Prostate gland (tissue), 2 donors: ENCODE results near the gene ARMC12. TPM values are rescaled to one million over a fixed set of nuclear protein-coding genes. Genes with fewer than 3 reads are reported as not detected.

Experiments used
- DNase-seq: peaks from one replicate; pipeline ENCODE4 v3.0.0-alpha.2; 2019; ENCODE audit warnings: low spot score
- H3K27ac ChIP-seq, 2 donors: fragments of 200-600 bp; sonication (generic); 2 replicates each; pipeline ENCODE4 v1.5.1; 2017 to 2019
- H3K27me3 ChIP-seq: fragments of 200-600 bp; sonication (generic); replicated peaks from 2 replicates; pipeline ENCODE4 v1.5.1; 2019; ENCODE audit not compliant: insufficient read depth
- H3K36me3 ChIP-seq, 2 donors: fragments of 200-600 bp; sonication (generic); 1 replicate in 1 of 2; 2 replicates in 1 of 2; pipeline versions ENCODE4 v1.5.1 to v1.8.1; 2017 to 2019
- H3K4me1 ChIP-seq: fragments of 200-600 bp; sonication (generic); replicated peaks from 2 replicates; pipeline ENCODE4 v1.5.1; 2019
- H3K4me3 ChIP-seq, 2 donors: fragments of 200-600 bp; sonication (generic); 2 replicates each; pipeline ENCODE4 v1.5.1; 2017 to 2019
- H3K9me3 ChIP-seq: fragments of 200-600 bp; sonication (generic); 2 replicates; pipeline ENCODE4 v1.5.1; 2017
- CTCF ChIP-seq, 4 experiments: fragments of 200-600 bp in 2 of 4; fragments of 450-650 bp in 2 of 4; sonication (generic) in 2 of 4; IDR thresholded peaks; 1 replicate in 3 of 4; 2 replicates in 1 of 4; pipeline ENCODE4 v1.5.1; 2016 to 2019; ENCODE audit warnings: antibody characterized with exemption in 4 of 4, mild to moderate bottlenecking in 2 of 4, moderate library complexity in 2 of 4
- POLR2A ChIP-seq: fragments of 450-650 bp; IDR thresholded peaks from one replicate; pipeline ENCODE4 v1.6.1; 2016; ENCODE audit warnings: antibody characterized with exemption, mild to moderate bottlenecking
- POLR2AphosphoS5 ChIP-seq: sonication (generic); formaldehyde crosslinking; IDR thresholded peaks from one replicate; pipeline ENCODE4 v1.6.1; 2017; ENCODE audit warnings: antibody characterized with exemption
- WGBS: methylation state at CpG from one replicate; pipeline ENCODE4 v1.1.5; 2018; 5-methylcytosine and 5-hydroxymethylcytosine counted together
- intact Hi-C: fragments of 100-400 bp; cut with DNase I; formaldehyde crosslinking; loops from one replicate; pipeline ENCODE4 v1.14.2; 2022
- total RNA-seq, 2 donors: library from RNA; depleted of rRNA; stranded (reverse); fragments of >200 nt; gene quantifications; one replicate each; pipeline ENCODE4 v1.1.0, GENCODE V29; 2016

The ARMC12 gene
- total RNA-seq, 2 donors from 2014 or later: 1.7 to 4.4 TPM

DNA sequence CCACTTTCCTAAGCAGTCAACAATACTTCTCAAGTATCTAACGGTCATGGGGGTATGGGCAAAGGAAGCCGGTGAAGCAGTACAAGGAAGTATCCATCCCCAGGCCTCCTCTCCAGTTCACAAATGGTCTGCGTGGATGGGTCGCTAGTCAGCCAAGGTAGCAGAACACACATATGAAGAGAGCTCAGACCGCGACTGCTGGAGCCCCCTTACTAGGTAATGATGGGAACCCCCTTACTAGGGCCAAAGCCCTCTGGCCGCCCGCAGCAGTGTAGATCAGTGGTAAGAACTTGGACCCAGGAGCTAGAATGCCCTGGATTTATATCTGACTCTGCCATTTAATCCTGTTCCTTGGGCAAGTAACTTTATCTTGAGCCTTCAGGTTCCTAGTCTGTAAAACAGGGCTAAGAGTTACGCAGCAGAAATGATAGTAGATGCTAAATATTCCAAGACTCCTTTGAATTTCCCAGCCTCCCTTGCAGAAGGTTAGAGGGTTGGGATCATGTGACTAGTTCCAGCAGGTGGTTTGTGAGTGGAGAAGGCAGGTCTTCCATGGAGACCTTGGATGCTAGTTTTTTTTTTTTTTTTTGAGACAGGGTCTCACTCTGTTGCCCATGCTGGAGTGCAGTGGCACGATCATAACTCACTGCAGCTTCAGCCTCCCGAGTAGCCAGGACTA lies 37.4 kb downstream of the ARMC12 start:
- 70% methylated on average over 11 of the region's 11 CpGs for WGBS
- Histone ChIP-seq H3K4me3 (no peak overlapping the region), H3K4me1 (no peaks in the 10 kb centered on the region), H3K9me3 (no peaks in the 10 kb centered on the region), H3K27me3 (no peaks in the 10 kb centered on the region), H3K36me3 (no peaks in the 10 kb centered on the region), H3K27ac (no peak overlapping the region)
- no peak for DNase-seq
- intact Hi-C loops: no loop called here
- TF ChIP-seq CTCF (IDR thresholded peaks at IDR 0.05) (no peak), POLR2A (no peak), POLR2AphosphoS5 (no peak)

DNA sequence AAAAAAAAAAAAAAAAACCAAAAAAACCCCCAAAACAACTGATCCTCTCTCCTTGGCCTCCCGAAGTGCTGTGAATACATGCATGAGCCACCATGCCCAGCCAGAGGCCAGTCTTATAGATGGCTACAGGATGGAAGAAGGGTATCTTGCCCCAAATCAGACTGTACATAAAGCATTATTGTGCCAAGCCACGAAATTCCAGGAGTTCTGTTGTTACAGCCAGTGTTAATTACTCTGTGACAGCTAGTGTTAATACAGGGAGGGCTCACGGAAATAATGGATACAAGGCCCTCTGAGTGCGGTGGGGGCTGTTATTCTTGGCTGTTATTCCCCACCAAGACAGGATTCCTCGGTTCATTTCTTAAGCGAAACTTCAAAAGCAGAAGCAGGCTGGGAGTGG lies 38.2 kb downstream of the ARMC12 start:
- no peaks in the 10 kb centered on the region for H3K36me3 ChIP-seq
- no peaks in the 10 kb centered on the region for H3K27me3 ChIP-seq
- no peak overlapping the region for H3K4me3 ChIP-seq
- H3K4me1 ChIP-seq: no peaks in the 10 kb centered on the region
- no peak overlapping the region for H3K27ac ChIP-seq
- TF ChIP-seq POLR2AphosphoS5 (no peak), POLR2A (no peak), CTCF (IDR thresholded peaks at IDR 0.05) (no peak)
- H3K9me3 ChIP-seq: no peaks in the 10 kb centered on the region
- WGBS: 58% methylated on average over 6 of the region's 6 CpGs
- DNase-seq: no peak
- intact Hi-C loops: no loop called here

GRCh38 chr6:35776364-35777215 lies 39.8 kb downstream of the ARMC12 start, which contains the start of gene CLPSL2:
CLPSL2 (plus strand) TSS chr6:35776598; CDS start chr6:35776619, 21 bp downstream.
- no peaks in the 10 kb centered on the region for H3K36me3 ChIP-seq
- intact Hi-C loops: no loop called here
- no peak for TF ChIP-seq POLR2AphosphoS5
- TF ChIP-seq CTCF (IDR thresholded peaks at IDR 0.05): no peak
- TF ChIP-seq POLR2A: no peak
- no peaks in the 10 kb centered on the region for H3K4me1 ChIP-seq
- H3K27me3 ChIP-seq: no peaks in the 10 kb centered on the region
- no peaks in the 10 kb centered on the region for H3K9me3 ChIP-seq
- H3K27ac ChIP-seq: no peak within 1 kb of the TSS
- no peak for DNase-seq
- peak within 1 kb of the TSS; percentile 28 to 40 for H3K4me3 ChIP-seq
- WGBS: 5% methylated on average over 26 of the region's 56 CpGs

DNA sequence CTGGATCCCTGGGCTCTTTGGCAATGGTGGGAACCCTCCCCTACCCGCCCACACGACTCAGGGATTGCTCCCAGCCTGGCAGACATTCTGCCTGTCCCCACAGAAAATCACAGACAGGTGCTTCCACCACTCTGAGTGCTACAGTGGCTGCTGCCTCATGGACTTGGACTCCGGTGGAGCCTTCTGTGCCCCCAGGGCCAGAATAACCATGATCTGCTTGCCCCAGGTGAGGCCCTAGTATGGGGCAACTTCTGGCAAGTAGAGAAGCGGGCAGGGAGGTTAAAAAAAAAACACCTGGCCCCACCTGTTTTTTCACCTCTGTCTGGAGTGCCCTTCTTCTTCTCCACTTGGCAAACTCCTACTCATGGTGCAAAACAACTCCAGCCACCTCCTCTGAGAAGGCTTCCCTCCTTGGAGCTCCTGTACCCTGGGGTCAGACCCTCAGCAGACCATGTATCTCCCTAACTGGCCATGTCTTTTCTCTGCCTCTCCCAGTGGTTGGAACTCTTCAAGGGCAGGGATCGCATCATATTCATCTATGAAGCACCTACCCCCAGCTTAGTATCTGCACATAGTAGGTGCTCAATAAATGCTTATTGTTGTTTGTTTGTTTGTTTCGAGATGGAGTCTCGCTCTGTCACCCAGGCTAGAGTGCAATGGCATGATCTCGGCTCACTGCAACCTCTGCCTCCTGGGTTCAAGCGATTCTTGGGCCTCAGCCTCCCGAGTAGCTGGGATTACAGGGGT lies 40.7 kb downstream of the ARMC12 start:
- no peaks in the 10 kb centered on the region for H3K9me3 ChIP-seq
- intact Hi-C loops: no loop called here
- WGBS: 76% methylated on average over 10 of the region's 10 CpGs
- H3K4me3 ChIP-seq: no peak overlapping the region
- H3K4me1 ChIP-seq: no peaks in the 10 kb centered on the region
- H3K36me3 ChIP-seq: no peaks in the 10 kb centered on the region
- DNase-seq: no peak
- no peaks in the 10 kb centered on the region for H3K27me3 ChIP-seq
- TF ChIP-seq POLR2AphosphoS5 (no peak), CTCF (IDR thresholded peaks at IDR 0.05) (no peak), POLR2A (no peak)
- H3K27ac ChIP-seq: no peak overlapping the region
